ENCODE data around the gene THADA. TPM values are rescaled to one million over a fixed set of nuclear protein-coding genes. Genes with fewer than 3 reads are reported as not detected.
"Not testable (repeated sequence)": the region's sequence is repeated elsewhere in the genome, so short reads cannot be mapped to it uniquely, and the experiment has no call there.

Gene THADA
- total RNA-seq, 1 experiment from 2014 or later, result 27.5 TPM

- TF ChIP-seq FOXP4 (CRISPR knock-in tag; IDR thresholded peaks at IDR 0.05), result no peak
- no peak for TF ChIP-seq CDX4 (CRISPR knock-in tag; IDR thresholded peaks at IDR 0.05; ENCODE audit: borderline replicate concordance)
- TF ChIP-seq ZNF396 (CRISPR knock-in tag; IDR thresholded peaks at IDR 0.05; ENCODE audit: borderline replicate concordance), result no peak
- TF ChIP-seq ZNF532 (CRISPR knock-in tag; IDR thresholded peaks at IDR 0.05; ENCODE audit: borderline replicate concordance), result no peak
Measured at GRCh38 chr2:43285987-43286386, 309.9 kb downstream of the THADA start (continued).

GRCh38 chr2:43284967-43285366, 310.9 kb downstream of the THADA start:
- H3K9me3 Mint-ChIP-seq, result peaks cover 38% of the 10 kb centered on the region
- peaks cover 57% of the 10 kb centered on the region for H3K36me3 Mint-ChIP-seq
- no peaks in the 10 kb centered on the region for H3K27me3 Mint-ChIP-seq (ENCODE audit: low read depth)
- ATAC-seq (no peak), DNase-seq (ENCODE audit: low spot score) (no peak)
- H3K27ac Mint-ChIP-seq, result no peak overlapping the region
- POLR2A ChIA-PET, result no interaction called here
- H3K4me1 Mint-ChIP-seq, result no peaks in the 10 kb centered on the region
- CTCF ChIA-PET, result no interaction called here
- H3K4me3 Mint-ChIP-seq, result no peak overlapping the region
- TF ChIP-seq SP1 (CRISPR knock-in tag; conservative IDR thresholded peaks at IDR 0.05), result no peak
- TF ChIP-seq TCF7 (CRISPR knock-in tag; IDR thresholded peaks at IDR 0.05; ENCODE audit: low read depth), result no peak
- TF ChIP-seq CREB1 (CRISPR knock-in tag; IDR thresholded peaks at IDR 0.05), result no peak
- TF ChIP-seq GRHL2 (CRISPR knock-in tag; IDR thresholded peaks at IDR 0.05; ENCODE audit: insufficient replicate concordance, severe bottlenecking), result no peak
- TF ChIP-seq ATF2 (CRISPR knock-in tag; IDR thresholded peaks at IDR 0.05; ENCODE audit: borderline replicate concordance, low read depth), result no peak
- TF ChIP-seq SMAD3 (CRISPR knock-in tag; IDR thresholded peaks at IDR 0.05; ENCODE audit: borderline replicate concordance), result no peak
- no peak for TF ChIP-seq E2F1 (CRISPR knock-in tag; IDR thresholded peaks at IDR 0.05)
- no peak for TF ChIP-seq FOXJ3 (CRISPR knock-in tag; IDR thresholded peaks at IDR 0.05; ENCODE audit: borderline replicate concordance)
- no peak for TF ChIP-seq USF1 (CRISPR knock-in tag; IDR thresholded peaks at IDR 0.05)
- no peak for TF ChIP-seq TEAD4 (CRISPR knock-in tag; IDR thresholded peaks at IDR 0.05)
- TF ChIP-seq ZNF512 (CRISPR knock-in tag; IDR thresholded peaks at IDR 0.05; ENCODE audit: borderline replicate concordance), result no peak
- TF ChIP-seq MLX (CRISPR knock-in tag; IDR thresholded peaks at IDR 0.05), result no peak
- no peak for TF ChIP-seq MYBL2 (CRISPR knock-in tag; IDR thresholded peaks at IDR 0.05)
- TF ChIP-seq RORB (CRISPR knock-in tag; IDR thresholded peaks at IDR 0.05), result no peak
- no peak for TF ChIP-seq KAT7 (CRISPR knock-in tag; IDR thresholded peaks at IDR 0.05; ENCODE audit: borderline replicate concordance)
- TF ChIP-seq ZMAT4 (CRISPR knock-in tag; IDR thresholded peaks at IDR 0.05), result no peak

GRCh38 chr2:43284347-43284746, 311.5 kb downstream of the THADA start:
- H3K9me3 Mint-ChIP-seq, result peaks cover 38% of the 10 kb centered on the region
- ATAC-seq; H3K4me3 Mint-ChIP-seq; H3K27ac Mint-ChIP-seq; H3K27me3 Mint-ChIP-seq (ENCODE audit: low read depth); DNase-seq (ENCODE audit: low spot score); CTCF ChIA-PET; POLR2A ChIA-PET; H3K4me1 Mint-ChIP-seq: not testable (repeated sequence)
- H3K36me3 Mint-ChIP-seq, result peaks cover 60% of the 10 kb centered on the region
